Skin of body (tissue), 2 donors: ENCODE results near the gene OTOP2. TPM values are rescaled to one million over a fixed set of nuclear protein-coding genes. Genes with fewer than 3 reads are reported as not detected.
A peak's percentile ranks its signal among the peaks of the same experiment; 100 is the strongest.
"Not testable (repeated sequence)": the region's sequence is repeated elsewhere in the genome, so short reads cannot be mapped to it uniquely, and the experiment has no call there.

Source experiments
- DNase-seq: peaks from one replicate; lab custom pipeline; 2025; lab: John Stamatoyannopoulos, UW
- total RNA-seq: library from RNA; depleted of rRNA; stranded (reverse); fragments of >200 nt; gene quantifications from one replicate; pipeline ENCODE4 v1.2.3, GENCODE V29; 2014

Gene OTOP2
- total RNA-seq, 1 donor from 2014 or later: not detected

DNA sequence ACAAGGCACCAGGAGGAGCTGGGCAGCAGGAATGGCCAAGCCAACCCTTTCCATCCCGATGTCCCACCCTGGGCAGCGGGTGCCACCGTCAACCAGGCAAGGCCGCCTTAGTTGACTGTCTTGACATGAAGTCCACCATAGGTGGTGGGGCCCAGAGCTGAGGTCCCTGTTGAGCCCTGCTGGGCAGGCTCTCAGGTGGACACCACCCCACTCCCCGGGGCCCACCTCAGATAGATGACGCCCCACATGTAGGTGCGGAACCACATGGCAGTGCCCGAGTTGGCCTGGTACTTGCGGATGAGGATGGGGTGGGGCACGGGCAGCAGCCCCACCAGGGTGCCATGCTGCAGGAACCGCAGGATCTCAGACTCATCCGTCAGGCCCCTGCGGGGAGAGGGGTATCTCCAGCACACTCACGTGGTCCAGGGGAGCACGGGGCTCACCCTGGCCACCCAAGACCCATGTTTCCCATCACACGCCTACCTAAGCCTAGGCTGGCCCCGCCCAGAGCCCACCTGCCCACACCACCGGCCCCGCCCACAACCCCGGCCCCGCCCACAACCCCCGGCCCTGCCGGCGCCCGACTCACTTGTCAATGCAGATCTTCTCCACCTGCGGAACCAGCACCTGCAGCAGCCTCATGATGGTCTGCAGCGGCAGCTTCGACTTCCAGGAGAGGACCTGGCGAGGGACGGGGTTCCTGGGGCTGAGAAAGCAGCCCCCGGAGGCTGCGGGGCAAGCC, 27.8 kb downstream of the OTOP2 start:
- no peak for DNase-seq

DNA sequence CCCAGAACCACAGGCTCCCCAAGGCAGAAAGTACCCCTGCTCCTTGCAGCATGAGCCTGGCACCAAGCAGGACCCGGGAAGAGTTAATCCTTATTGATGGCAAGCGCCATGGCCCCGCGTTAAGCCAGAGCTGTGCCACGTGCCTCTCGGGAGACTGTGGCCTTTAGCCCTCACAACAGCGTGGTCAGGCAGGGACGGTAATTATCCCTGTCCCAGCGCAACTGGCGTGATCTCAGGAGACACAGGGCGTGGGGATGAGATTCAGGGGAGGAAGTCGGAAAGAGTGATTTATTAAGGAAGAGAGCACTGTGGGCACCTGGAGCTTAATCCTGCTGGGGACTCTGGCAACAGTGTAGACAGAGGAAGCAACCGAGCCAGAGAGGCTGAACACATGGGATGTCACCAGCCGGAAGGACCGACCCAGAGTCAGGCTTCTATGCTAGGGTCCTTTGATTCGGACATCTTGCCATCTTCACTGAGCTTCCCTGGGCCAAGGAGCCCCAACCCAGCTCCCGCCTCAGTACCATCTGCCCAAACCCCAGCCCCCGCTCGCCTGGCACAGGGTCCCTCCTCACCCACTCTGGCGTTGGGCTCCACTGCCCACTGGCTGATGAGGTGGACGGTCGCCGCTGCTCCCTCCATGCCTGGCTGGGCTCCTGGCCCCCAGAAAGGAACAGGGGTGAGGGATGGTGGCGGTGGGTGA, 28.5 kb downstream of the OTOP2 start:
- DNase-seq: no peak

GRCh38 chr17:74953134-74953687, 29.1 kb downstream of the OTOP2 start:
- no peak for DNase-seq

GRCh38 chr17:74954115-74954514, 30.0 kb downstream of the OTOP2 start:
- DNase-seq: no peak

DNA sequence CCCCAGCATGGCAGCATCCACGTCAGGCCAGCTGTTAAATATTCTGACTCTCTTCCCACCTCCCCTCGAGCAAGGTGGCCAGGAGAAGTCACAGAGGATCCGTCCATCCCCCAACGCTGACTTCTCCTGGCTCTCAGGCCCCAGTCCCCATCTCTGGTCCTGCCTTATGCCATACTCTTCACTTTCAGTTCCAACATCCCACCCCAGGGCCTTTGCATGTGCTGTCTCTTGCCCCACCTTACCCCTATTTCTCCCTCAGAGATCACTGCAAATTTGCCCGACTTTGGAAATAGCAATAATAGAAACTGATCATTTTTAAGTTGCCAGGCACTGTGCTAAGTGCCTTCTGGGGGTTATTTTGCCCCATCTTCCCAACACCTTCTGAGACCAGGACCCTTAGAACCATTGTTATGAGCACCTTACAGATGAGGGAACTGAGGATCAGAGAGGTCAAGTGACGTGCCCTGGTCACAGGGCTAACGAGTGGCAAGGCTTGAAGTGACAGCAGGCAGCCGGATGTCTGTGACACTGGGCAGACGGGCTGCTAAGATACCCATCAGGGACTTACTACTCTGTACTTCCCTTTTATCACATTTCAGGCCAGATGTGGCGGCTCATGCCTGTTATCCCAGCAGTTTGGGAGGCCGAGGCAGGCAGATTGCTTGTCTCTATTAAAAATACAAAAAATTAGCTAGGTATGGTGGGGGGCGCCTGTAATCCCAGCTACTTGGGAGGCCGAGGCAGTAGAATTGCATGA, 30.8 kb downstream of the OTOP2 start:
- no peak for DNase-seq

DNA sequence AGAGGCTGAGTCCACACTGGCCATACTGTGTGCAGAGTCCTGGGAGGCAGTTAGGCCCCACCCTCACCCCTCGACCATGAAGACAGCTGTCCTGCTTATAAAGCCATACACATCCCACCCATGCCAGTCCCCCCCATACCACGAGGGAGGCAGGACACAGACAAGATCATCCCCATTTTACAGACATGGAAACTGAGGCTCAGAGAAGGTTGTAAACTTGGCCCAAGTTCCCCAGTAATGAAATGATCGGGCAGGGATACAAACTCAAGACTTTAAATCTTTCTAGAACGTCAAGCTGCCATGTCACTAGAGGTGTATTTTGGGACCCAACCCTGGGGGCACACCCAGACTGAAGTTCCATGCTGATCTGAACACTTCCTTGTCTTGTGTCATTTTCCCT, 32.0 kb downstream of the OTOP2 start:
- DNase-seq: no peak

DNA sequence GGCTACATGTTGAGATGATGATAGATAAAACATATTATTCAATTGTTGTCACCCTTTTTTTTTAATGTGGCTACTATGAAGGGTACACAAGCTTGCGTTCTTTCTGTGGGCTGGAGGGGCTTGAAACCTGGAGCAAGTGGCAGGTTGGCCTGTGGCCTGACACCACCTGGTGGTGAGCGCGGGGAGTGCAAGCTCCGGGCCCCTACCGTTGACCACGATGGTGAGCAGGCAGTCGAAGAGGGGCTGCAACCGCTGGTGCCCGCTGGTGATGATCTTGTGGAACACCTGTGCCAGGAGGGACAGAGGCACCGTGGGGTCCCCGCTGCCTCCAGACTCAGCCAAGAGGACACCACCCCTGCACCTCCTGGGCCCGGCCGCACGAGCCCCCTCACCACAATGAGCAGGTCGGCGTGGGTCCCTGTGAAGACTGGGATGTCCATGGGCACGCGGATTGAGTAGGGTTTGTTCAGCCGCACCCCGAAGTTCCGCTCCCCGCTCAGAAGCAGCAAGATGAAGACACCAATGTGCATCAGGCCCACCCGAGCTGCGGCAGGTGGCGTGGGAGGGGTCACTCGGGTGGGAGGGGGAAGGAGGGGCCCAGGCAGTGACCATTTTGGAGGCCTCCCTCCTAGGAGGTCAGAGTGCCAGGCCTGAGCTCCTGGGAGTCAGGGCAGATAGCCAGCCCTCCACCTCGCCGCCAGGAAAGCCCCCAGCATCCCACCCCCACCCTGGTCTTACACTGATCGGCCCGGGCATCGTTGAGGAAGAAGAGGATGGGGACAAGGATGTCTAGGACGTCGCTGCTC, 34.1 kb downstream of the OTOP2 start:
- DNase-seq: no peak

GRCh38 chr17:74959826-74960515, 35.9 kb downstream of the OTOP2 start:
- no peak for DNase-seq

DNA sequence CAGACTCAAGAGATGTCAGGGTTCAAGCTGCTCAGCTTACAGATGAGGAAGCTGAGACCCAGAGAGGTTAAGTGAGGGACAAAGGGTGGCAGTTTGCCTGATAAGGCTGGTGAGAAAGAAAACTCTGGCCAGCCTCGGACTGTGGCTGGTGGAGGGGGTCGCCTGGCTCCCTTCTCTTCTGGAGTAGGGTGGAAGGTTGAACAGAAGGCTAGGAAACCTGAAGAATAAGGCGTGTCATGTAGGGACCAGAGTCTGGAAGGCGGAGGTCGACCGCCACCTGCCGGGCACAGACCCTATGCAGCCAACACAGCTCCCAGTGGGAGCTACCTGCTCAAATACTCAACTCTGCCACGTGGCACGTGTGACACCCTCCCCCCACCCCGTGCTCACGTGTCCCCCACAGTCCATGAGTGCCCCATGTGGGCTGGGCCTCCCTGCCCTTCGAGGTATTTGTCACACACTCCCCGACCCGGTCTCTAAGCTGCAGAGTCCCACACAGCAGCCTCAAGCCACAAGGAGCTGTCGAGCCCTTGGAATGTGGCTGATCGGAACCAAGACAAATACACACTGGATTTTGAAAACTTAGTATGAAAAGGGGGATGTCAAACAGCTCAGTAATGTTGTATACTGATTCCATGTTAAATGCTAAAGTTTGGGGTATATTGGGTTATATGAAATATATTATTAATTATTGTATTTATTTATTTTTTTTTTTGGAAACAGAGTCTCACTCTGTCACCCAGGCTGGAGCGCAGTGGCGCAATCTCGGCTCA, 36.7 kb downstream of the OTOP2 start:
- no peak for DNase-seq

DNA sequence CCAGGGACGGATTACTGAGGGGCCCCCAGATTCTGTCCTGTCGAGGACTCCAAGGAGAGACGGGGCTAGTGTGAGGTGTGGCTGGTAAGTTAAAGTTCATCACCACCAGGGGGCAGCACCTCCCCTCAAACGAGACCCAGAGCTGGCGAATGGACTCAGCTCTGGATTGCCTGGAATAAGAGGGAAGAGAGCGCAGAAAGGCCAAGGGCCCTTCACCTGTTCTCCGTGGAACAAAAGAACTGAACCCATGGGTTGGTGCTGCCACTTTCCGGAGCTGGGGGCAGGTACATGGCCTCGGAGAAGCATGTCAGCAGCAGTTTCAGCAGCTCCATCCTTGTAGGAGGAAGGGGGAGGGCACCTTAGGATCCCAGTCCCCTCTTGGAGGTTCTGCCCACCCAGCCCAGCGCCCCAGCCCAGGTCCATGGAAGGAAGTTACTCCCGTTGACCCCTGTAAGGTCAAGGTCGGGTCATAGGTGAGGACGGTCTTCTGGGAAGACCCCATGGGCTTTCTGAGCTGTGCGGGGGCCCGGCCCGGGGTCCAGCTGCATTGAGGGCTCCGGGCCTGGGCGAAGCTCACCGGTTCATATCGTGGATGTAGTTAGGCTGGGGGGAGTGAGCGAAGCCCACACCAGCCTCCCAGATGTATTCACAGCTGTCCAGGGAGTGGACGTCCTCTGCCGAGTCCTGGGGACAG, 37.7 kb downstream of the OTOP2 start:
- peak; percentile 47 for DNase-seq

DNA sequence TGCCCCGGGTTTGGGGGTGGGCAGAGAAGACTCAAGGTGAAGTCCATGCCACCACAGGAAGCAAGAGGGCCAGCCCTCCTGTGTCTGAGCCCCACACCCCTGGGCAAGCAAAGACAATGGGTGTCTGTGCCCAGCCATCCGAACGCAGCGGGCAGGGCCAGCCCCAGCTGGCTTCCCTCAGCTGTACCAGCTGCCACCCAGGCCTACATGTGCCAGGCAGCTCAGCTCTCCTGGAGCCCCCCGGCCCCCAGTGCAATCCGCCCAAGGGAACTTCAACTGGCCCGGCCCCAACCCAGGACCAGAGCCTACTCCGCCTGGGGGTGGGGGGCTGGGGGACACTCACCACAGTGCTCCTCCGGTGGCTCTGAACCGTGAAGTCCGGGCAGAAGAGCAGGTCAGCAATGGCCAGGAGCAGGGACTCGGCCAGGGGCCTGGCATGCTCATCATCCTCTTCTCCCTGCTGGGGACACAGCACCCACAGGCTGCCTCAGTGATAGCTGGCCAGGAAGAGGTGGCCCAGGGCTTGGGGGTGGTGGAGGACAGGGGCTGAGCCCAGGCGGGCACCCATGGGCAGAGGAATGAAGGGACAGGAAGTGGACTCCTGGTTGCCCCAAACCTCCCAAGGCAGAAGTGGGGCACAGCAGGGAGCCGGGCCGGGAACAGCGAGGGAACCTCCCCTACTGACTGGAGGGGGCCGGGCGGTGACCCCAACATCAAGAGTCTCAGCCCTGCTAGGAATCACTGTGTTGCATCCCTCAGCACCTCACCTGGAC, 38.7 kb downstream of the OTOP2 start:
- no peak for DNase-seq

DNA sequence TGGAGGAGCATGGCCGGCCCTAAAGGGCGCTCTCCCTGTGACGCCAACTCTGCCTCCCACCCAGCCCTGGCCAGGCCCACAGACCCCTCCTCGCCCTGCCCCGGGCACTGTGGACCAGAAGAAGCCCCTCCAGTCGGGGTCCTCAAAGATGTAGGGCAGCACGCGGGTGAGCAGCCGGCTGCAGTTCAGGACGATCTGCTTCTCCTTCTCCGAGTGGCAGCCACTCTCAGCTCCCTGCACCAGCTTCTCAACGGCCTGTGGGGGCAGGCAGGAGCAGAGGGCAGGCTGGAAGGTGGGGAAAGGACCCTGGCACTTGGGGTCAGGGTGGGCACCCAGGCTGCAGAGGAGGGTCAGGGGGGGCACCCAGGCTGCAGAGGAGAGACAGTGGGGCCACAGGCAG, 39.6 kb downstream of the OTOP2 start:
- no peak for DNase-seq

GRCh38 chr17:74964246-74964761, 40.2 kb downstream of the OTOP2 start:
- DNase-seq: no peak

GRCh38 chr17:74964988-74965622, 41.0 kb downstream of the OTOP2 start:
- DNase-seq: no peak

GRCh38 chr17:74968361-74968780, 44.3 kb downstream of the OTOP2 start:
- DNase-seq: no peak

DNA sequence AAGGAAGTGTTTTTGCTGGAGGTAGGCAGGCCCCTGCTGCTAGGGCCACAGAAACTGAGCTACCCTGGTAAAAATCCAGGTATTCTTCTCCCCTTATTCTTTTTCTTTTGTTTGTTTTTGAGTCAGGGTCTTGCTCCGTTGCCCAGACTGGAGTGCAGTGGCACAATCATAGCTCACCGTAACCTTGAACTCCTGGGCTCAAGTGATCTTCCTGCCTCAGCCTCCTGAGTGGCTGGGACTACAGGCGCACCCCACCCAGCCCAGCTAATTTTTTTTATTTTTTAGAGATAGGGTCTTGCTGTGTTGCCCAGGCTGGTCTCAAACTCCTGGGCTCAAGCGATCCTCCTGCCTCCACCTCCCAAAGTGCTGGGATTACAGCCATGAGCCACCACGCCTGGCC, 45.4 kb downstream of the OTOP2 start:
- not testable (repeated sequence) for DNase-seq

GRCh38 chr17:74970395-74970794, 46.3 kb downstream of the OTOP2 start:
- no peak for DNase-seq
